ENCODE data around the gene RIBC1. TPM values are rescaled to one million over a fixed set of nuclear protein-coding genes. Genes with fewer than 3 reads are reported as not detected.

RIBC1 gene
- total RNA-seq, 1 experiment from 2014 or later: 0.61 TPM

- intact Hi-C loops (cut with micrococcal nuclease): no loop called here
These were observed 13.3 kb downstream of the RIBC1 start for GRCh38 chrX:53435997-53436396.

GRCh38 chrX:53437206-53437605, 14.5 kb downstream of the RIBC1 start:
- DNase-seq (ENCODE audit: low read depth, low spot score): no peak
- ChIA-PET CTCF (interaction anchor here (1.4 kb wide), 1 partner anchor 143 kb away, joined by 4 read pairs; no protein-coding TSS in a partner anchor), POLR2A (interaction anchor here (2.4 kb wide), 1 partner anchor 15 kb away, joined by 11 read pairs; the partner anchor contains the start of genes RIBC1 and SMC1A), RAD21 (ENCODE audit: low non-redundant PET in 1 of 2, low total read pairs in 2 of 2, uncharacterized antibody in 2 of 2, unreplicated experiment in 2 of 2) (no interaction called here)
- H3K36me3 ChIP-seq (ENCODE audit: control insufficient read depth in 1 of 2, insufficient read depth in 2 of 2, low read length in 2 of 2): no peaks in the 10 kb centered on the region
- no peak overlapping the region for H3K27ac ChIP-seq (ENCODE audit: low read depth, low read length)
- H3K27me3 ChIP-seq (ENCODE audit: insufficient read depth, low read length): no peaks in the 10 kb centered on the region
- no peak overlapping the region for H2AFZ ChIP-seq (ENCODE audit: low read depth, low read length, poor library complexity, severe bottlenecking)
- intact Hi-C loops (cut with micrococcal nuclease): no loop called here
- peaks cover 10% of the 10 kb centered on the region; the same call in 1 of the 2 replicates for H3K79me2 ChIP-seq (ENCODE audit: insufficient read depth, low read length)
- H3K9me2 ChIP-seq (ENCODE audit: insufficient read depth): no peaks in the 10 kb centered on the region
- no peaks in the 10 kb centered on the region for H4K20me1 ChIP-seq (ENCODE audit: insufficient read depth)
- H3K9me3 ChIP-seq (ENCODE audit: control insufficient read depth in 1 of 2, insufficient read depth in 1 of 2, low read depth in 1 of 2, low read length in 2 of 2): no peaks in the 10 kb centered on the region
- H3K4me2 ChIP-seq (ENCODE audit: low read length): no peak overlapping the region
- no peak overlapping the region for H3K9ac ChIP-seq (ENCODE audit: low read length)
- no TSS peak for BruUV-seq (replicated peaks)
- no peak overlapping the region for H3K4me3 ChIP-seq (replicated peaks in 1 of 2; ENCODE audit: low read depth in 1 of 2, low read length in 2 of 2)
- ATAC-seq: no peak
- TF ChIP-seq POLR2AphosphoS5 (IDR thresholded peaks at IDR 0.05; ENCODE audit: low read depth, low read length) (no peak), EGR1 (IDR thresholded peaks at IDR 0.05; ENCODE audit: low read depth) (no peak), CEBPB (IDR thresholded peaks at IDR 0.05; ENCODE audit: low read depth) (no peak), FOSL1 (IDR thresholded peaks at IDR 0.05; ENCODE audit: low read depth) (no peak), TCF7L2 (IDR thresholded peaks at IDR 0.05; ENCODE audit: borderline replicate concordance, extremely low read depth, insufficient read depth, insufficient read length) (no peak)
- TF ChIP-seq, protein P1, sequence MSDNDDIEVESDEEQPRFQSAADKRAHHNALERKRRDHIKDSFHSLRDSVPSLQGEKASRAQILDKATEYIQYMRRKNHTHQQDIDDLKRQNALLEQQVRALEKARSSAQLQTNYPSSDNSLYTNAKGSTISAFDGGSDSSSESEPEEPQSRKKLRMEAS (IDR thresholded peaks at IDR 0.05): no peak
- peaks cover 8 to 30% of the 10 kb centered on the region in 2 experiments for H3K4me1 ChIP-seq (ENCODE audit: control insufficient read depth in 1 of 2, insufficient read depth in 2 of 2, low read length in 2 of 2)

More at GRCh38 chrX:53435997-53436396, 13.3 kb downstream of the RIBC1 start:
- H3K4me1 ChIP-seq (ENCODE audit: control insufficient read depth in 1 of 2, insufficient read depth in 2 of 2, low read length in 2 of 2): peaks cover 7 to 23% of the 10 kb centered on the region in 2 experiments
- H4K20me1 ChIP-seq (ENCODE audit: insufficient read depth): no peaks in the 10 kb centered on the region
- DNase-seq (ENCODE audit: low read depth, low spot score): peak; percentile 51
- H3K4me3 ChIP-seq (replicated peaks in 1 of 2; ENCODE audit: low read depth in 1 of 2, low read length in 2 of 2): no peak overlapping the region
- ATAC-seq: peak; percentile 62
- no peaks in the 10 kb centered on the region for H3K9me3 ChIP-seq (ENCODE audit: control insufficient read depth in 1 of 2, insufficient read depth in 1 of 2, low read depth in 1 of 2, low read length in 2 of 2)
- no peak overlapping the region for H3K9ac ChIP-seq (ENCODE audit: low read length)
- BruUV-seq (replicated peaks): no TSS peak
- no peak overlapping the region for H3K27ac ChIP-seq (ENCODE audit: low read depth, low read length)
- H2AFZ ChIP-seq (ENCODE audit: low read depth, low read length, poor library complexity, severe bottlenecking): peak overlapping the region; percentile 56
- ChIA-PET RAD21 (ENCODE audit: low non-redundant PET in 1 of 2, low total read pairs in 2 of 2, uncharacterized antibody in 2 of 2, unreplicated experiment in 2 of 2) (no interaction called here), CTCF (interaction anchor here (0.7 to 1.4 kb wide), 5 partner anchors 10 to 142 kb away, joined by 3 to 9 read pairs (median 4); no protein-coding TSS in a partner anchor), POLR2A (interaction anchor here (2.4 kb wide), 1 partner anchor 14 kb away, joined by 11 read pairs; the partner anchor contains the start of genes RIBC1 and SMC1A)
- no peaks in the 10 kb centered on the region for H3K36me3 ChIP-seq (ENCODE audit: control insufficient read depth in 1 of 2, insufficient read depth in 2 of 2, low read length in 2 of 2)
- TF ChIP-seq SIN3A (IDR thresholded peaks at IDR 0.05; ENCODE audit: low read depth): no peak
- TF ChIP-seq CTCF (IDR thresholded peaks at IDR 0.05 in 2 of 3, conservative IDR thresholded peaks at IDR 0.05 in 1 of 3; ENCODE audit: borderline replicate concordance in 1 of 3, insufficient read depth in 1 of 3, low read depth in 2 of 3, low read length in 2 of 3): peak in 2 of 3 experiments; percentile 64 to 81; a peak in 4 of 6 replicates
- H3K4me2 ChIP-seq (ENCODE audit: low read length): peak overlapping the region; percentile 7; the same call in 1 of the 2 replicates
- no peaks in the 10 kb centered on the region for H3K9me2 ChIP-seq (ENCODE audit: insufficient read depth)
- no peaks in the 10 kb centered on the region for H3K27me3 ChIP-seq (ENCODE audit: insufficient read depth, low read length)
- H3K79me2 ChIP-seq (ENCODE audit: insufficient read depth, low read length): peaks cover 10% of the 10 kb centered on the region; the same call in 1 of the 2 replicates
